Parathyroid adenoma (tissue), 2 donors: ENCODE data around the gene RFTN2.
"Not testable (repeated sequence)": the region's sequence is repeated elsewhere in the genome, so short reads cannot be mapped to it uniquely, and the experiment has no call there.

Experiments used
- H2AFZ ChIP-seq: fragments of 300-600 bp; sonication (generic); one replicate; pipeline ENCODE4 v1.7.0; 2017; ENCODE audit warnings: antibody characterized with exemption, mild to moderate bottlenecking
- H3K27ac ChIP-seq: fragments of 300-600 bp; sonication (generic); one replicate; pipeline ENCODE4 v1.7.0; 2017
- H3K27me3 ChIP-seq: fragments of 300-600 bp; sonication (generic); one replicate; pipeline ENCODE4 v1.7.0; 2017; ENCODE audit warnings: low read length; ENCODE audit not compliant: control insufficient read depth, insufficient read depth
- H3K36me3 ChIP-seq: fragments of 300-600 bp; sonication (generic); one replicate; pipeline ENCODE4 v1.7.0; 2017; ENCODE audit warnings: low read length; ENCODE audit not compliant: control insufficient read depth, insufficient read depth
- H3K4me1 ChIP-seq: fragments of 300-600 bp; sonication (generic); one replicate; pipeline ENCODE4 v1.7.0; 2017; ENCODE audit warnings: control low read depth
- H3K4me2 ChIP-seq: fragments of 300-600 bp; sonication (generic); one replicate; pipeline ENCODE4 v1.7.0; 2017; ENCODE audit warnings: low read length
- H3K4me3 ChIP-seq: fragments of 300-600 bp; sonication (generic); one replicate; pipeline ENCODE4 v1.7.0; 2017; ENCODE audit warnings: low read depth, low read length
- H3K79me2 ChIP-seq: fragments of 300-600 bp; sonication (generic); one replicate; pipeline ENCODE4 v1.7.0; 2017; ENCODE audit warnings: control low read depth
- H3K9ac ChIP-seq: fragments of 300-600 bp; sonication (generic); one replicate; pipeline ENCODE4 v1.7.0; 2017; ENCODE audit warnings: mild to moderate bottlenecking
- H3K9me3 ChIP-seq: fragments of 300-600 bp; sonication (generic); one replicate; pipeline ENCODE4 v1.7.0; 2017; ENCODE audit warnings: low read length; ENCODE audit not compliant: control insufficient read depth
- CTCF ChIP-seq: fragments of 300-600 bp; sonication (generic); IDR thresholded peaks from one replicate; pipeline ENCODE4 v1.7.0; 2017; ENCODE audit warnings: antibody characterized with exemption, mild to moderate bottlenecking
- donor health status: primary hyperparathyroidism.

Gene RFTN2

GRCh38 chr2:197675246-197675645 lies at the start of gene RFTN2:
RFTN2 (minus strand) TSS chr2:197675587; CDS start chr2:197675458, 129 bp downstream.
- H2AFZ ChIP-seq: peak within 1 kb of the TSS; percentile 51
- no peaks in the 10 kb centered on the region for H3K9me3 ChIP-seq
- H3K27me3 ChIP-seq: no peaks in the 10 kb centered on the region
- no peak within 1 kb of the TSS for H3K4me3 ChIP-seq
- no peaks in the 10 kb centered on the region for H3K36me3 ChIP-seq
- H3K4me1 ChIP-seq: no peaks in the 10 kb centered on the region
- H3K79me2 ChIP-seq: no peaks in the 10 kb centered on the region
- H3K27ac ChIP-seq: peak within 1 kb of the TSS; percentile 30
- H3K4me2 ChIP-seq: peak within 1 kb of the TSS; percentile 28
- no peak for TF ChIP-seq CTCF
- H3K9ac ChIP-seq: no peak within 1 kb of the TSS

GRCh38 chr2:197717863-197718262 lies 42.5 kb upstream of the RFTN2 start:
- Histone ChIP-seq H3K4me3 (no peak overlapping the region), H3K9ac (no peak overlapping the region), H3K27me3 (no peaks in the 10 kb centered on the region), H3K4me1 (no peaks in the 10 kb centered on the region), H3K79me2 (no peaks in the 10 kb centered on the region), H3K36me3 (no peaks in the 10 kb centered on the region), H3K27ac (no peak overlapping the region), H2AFZ (no peak overlapping the region), H3K4me2 (no peak overlapping the region), H3K9me3 (no peaks in the 10 kb centered on the region)
- TF ChIP-seq CTCF: no peak

GRCh38 chr2:197713271-197713670 lies 37.9 kb upstream of the RFTN2 start:
- Histone ChIP-seq H3K4me1 (peaks cover 6% of the 10 kb centered on the region), H3K36me3 (no peaks in the 10 kb centered on the region), H3K79me2 (peaks cover 5% of the 10 kb centered on the region), H3K4me3 (no peak overlapping the region), H3K9ac (no peak overlapping the region), H2AFZ (no peak overlapping the region), H3K9me3 (no peaks in the 10 kb centered on the region), H3K27ac (no peak overlapping the region), H3K27me3 (no peaks in the 10 kb centered on the region), H3K4me2 (no peak overlapping the region)
- no peak for TF ChIP-seq CTCF

- no peak overlapping the region for H3K4me3 ChIP-seq
- H3K27me3 ChIP-seq: no peaks in the 10 kb centered on the region
- H3K4me1 ChIP-seq: peaks cover 9% of the 10 kb centered on the region
- TF ChIP-seq CTCF: no peak
- H3K4me2 ChIP-seq: no peak overlapping the region
- H3K79me2 ChIP-seq: peaks cover 9% of the 10 kb centered on the region
- H3K9me3 ChIP-seq: no peaks in the 10 kb centered on the region
- no peak overlapping the region for H3K9ac ChIP-seq
- no peak overlapping the region for H2AFZ ChIP-seq
- H3K27ac ChIP-seq: no peak overlapping the region
- H3K36me3 ChIP-seq: no peaks in the 10 kb centered on the region
These were observed 36.2 kb upstream of the RFTN2 start for GRCh38 chr2:197711578-197711977.

GRCh38 chr2:197710424-197711042 lies 35.1 kb upstream of the RFTN2 start:
- no peaks in the 10 kb centered on the region for H3K36me3 ChIP-seq
- H3K79me2 ChIP-seq: peaks cover 9% of the 10 kb centered on the region
- peaks cover 14% of the 10 kb centered on the region for H3K4me1 ChIP-seq
- no peak overlapping the region for H2AFZ ChIP-seq
- H3K9me3 ChIP-seq: no peaks in the 10 kb centered on the region
- no peak overlapping the region for H3K27ac ChIP-seq
- no peak overlapping the region for H3K9ac ChIP-seq
- no peaks in the 10 kb centered on the region for H3K27me3 ChIP-seq
- H3K4me2 ChIP-seq: no peak overlapping the region
- TF ChIP-seq CTCF: no peak
- H3K4me3 ChIP-seq: no peak overlapping the region

GRCh38 chr2:197709140-197709539 lies 33.8 kb upstream of the RFTN2 start:
- not testable (repeated sequence) for H3K27ac ChIP-seq, H3K79me2 ChIP-seq, H3K4me3 ChIP-seq, H3K27me3 ChIP-seq, H3K36me3 ChIP-seq, H3K9me3 ChIP-seq, H2AFZ ChIP-seq, H3K9ac ChIP-seq, H3K4me2 ChIP-seq
- H3K4me1 ChIP-seq: peaks cover 16% of the 10 kb centered on the region
